Stimulated activated CD8-positive, alpha-beta memory T cell treated with anti-CD3 and anti-CD28 coated beads, Interleukin-15, amount 100 ng/mL, for 1 hour (primary cell): Measurements from ENCODE around the gene PRDM2.

Source experiments
- DNase-seq: peaks from one replicate; pipeline ENCODE4 v3.0.0-alpha.2; 2020; ENCODE audit warnings: low read depth

PRDM2 gene

DNA sequence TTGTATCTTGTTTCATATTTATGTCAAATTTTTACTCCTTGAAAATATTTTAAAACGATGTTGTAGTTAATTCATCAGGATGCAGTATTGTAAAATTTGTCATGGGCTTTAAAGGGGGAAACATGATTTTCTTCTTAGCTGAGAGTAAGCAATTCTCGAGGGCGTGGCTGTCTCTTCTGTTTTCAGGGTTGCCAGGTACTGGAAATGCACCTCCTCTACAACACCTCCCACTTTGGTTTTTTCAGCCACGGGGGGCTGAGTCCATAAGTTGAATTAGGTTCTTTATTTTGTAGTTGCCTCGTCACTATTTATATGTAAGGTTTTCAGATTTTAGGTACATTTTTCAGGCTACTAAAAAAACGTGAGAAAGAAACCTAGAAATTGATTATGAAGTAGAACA is 64.0 kb downstream of the PRDM2 start:
- no peak for DNase-seq

- no peak for DNase-seq
Measured at GRCh38 chr1:13764588-13765332, 64.8 kb downstream of the PRDM2 start.

- no peak for DNase-seq
Measured at GRCh38 chr1:13766592-13767564, 66.9 kb downstream of the PRDM2 start.

DNA sequence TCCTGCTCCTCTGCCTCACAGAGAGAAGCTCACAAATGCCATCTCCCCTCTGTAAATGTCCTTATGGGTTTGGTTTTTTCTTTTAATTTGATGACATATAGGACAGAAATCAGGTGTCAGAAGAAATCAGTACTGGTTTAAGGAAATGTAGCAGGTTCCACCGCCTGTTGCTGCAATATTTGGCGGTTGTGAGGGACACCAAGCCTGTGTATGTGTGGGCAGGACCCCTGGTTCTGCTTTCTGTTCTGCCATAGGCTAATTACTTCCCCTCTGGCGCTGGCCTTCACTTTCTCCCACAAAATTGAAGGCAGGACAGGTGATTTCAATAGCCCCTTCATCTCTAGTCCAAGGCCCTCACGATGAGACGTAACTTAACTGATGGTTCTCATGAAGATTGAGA is 69.2 kb downstream of the PRDM2 start:
- no peak for DNase-seq

GRCh38 chr1:13769830-13770229 is 69.8 kb downstream of the PRDM2 start:
- DNase-seq: no peak

- DNase-seq: no peak
Measured at GRCh38 chr1:13770743-13771142, 70.8 kb downstream of the PRDM2 start.

DNA sequence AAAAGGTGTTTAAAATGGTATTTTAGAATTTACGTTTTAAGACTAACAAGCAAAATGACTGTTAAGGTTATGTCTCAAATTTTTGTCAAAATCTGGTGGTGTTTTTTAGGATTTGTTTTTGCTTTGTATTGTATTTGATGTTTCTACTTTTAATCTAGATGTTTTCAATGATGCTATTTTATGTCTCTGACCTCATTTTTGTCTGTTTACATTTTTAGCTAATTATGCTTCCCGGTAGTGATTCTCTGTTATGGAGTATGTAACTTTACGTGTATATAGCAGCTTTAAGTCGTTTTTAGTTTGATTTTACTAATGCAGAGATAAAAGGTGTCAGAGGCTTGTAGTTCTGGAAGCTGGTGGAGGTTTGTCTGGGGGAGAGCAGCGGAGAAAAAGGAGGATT is 71.8 kb downstream of the PRDM2 start:
- no peak for DNase-seq

DNA sequence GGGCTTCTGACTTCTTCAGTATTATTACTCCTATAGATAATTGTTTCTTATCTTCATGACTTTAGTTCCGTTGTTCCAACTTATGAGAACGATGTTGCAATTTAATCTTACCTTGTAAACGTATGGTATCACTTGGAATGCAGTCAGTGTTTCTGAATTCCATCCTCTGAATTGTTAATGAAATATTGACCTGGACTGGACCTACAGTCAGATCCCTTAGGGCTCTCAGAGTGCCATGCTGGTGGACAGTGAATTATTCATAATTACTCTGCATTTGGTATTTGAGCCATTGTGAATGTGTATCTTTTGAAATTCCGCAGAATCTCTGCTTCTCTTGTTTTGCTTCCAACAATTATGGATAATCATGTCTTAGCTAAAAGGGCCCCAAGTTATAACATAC is 72.3 kb downstream of the PRDM2 start:
- DNase-seq: no peak

DNA sequence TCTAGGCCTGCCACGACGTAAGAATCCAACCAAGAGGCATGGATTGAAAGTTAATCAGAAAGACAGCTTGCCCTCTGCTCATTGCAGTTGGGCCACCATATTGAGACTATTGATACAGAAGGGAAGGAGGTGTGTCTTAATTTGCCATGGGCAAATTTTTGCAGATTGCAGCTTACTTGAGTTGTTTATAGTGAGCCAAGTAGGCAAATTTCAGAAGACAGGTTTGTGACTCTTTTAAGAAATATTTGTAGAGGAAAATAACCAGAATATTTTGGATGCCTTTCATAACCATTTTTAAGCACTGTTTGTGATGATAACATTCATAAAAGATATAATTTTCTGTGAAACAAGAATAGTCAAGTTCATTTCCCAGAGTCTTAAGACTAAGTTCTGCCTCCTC is 74.1 kb downstream of the PRDM2 start:
- DNase-seq: no peak

DNA sequence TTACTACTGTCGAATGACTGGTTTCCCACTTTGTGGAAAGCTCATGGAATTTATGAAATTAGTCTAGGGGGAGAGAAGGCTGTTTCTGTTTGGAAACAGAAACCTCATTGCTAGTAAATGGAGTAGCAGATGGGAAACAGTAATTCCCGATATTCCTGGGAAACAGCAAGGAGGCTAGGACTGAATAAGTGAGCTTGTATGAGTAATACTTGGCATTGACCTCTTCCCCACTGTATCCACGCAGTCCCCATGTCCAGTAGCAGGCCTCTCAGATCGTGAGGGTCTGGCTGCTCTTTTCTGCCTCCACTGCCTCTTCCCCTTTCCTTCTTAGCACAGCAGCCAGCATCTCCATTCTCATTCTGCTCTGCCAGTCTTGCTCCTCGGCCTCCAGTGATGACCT is 75.5 kb downstream of the PRDM2 start:
- no peak for DNase-seq

- DNase-seq: no peak
Measured at GRCh38 chr1:13775916-13776315, 75.9 kb downstream of the PRDM2 start.

DNA sequence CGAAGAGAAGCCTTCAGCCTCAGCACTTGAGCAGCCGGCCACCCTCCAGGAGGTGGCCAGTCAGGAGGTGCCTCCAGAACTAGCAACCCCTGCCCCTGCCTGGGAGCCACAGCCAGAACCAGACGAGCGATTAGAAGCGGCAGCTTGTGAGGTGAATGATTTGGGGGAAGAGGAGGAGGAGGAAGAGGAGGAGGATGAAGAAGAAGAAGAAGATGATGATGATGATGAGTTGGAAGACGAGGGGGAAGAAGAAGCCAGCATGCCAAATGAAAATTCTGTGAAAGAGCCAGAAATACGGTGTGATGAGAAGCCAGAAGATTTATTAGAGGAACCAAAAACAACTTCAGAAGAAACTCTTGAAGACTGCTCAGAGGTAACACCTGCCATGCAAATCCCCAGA is 78.4 kb downstream of the PRDM2 start:
- no peak for DNase-seq

DNA sequence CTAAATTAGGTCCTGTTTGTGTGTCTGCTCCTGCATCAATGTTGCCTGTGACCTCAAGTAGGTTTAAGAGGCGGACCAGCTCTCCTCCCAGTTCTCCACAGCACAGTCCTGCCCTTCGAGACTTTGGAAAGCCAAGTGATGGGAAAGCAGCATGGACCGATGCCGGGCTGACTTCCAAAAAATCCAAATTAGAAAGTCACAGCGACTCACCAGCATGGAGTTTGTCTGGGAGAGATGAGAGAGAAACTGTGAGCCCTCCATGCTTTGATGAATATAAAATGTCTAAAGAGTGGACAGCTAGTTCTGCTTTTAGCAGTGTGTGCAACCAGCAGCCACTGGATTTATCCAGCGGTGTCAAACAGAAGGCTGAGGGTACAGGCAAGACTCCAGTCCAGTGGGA is 79.9 kb downstream of the PRDM2 start:
- DNase-seq: no peak

DNA sequence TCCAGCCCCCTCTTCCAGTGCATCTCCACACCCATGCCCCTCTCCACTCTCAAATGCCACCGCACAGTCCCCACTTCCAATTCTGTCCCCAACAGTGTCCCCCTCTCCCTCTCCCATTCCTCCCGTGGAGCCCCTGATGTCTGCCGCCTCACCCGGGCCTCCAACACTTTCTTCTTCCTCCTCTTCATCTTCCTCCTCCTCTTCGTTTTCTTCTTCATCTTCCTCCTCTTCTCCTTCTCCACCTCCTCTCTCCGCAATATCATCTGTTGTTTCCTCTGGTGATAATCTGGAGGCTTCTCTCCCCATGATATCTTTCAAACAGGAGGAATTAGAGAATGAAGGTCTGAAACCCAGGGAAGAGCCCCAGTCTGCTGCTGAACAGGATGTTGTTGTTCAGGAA is 80.8 kb downstream of the PRDM2 start:
- no peak for DNase-seq

- no peak for DNase-seq
Measured at GRCh38 chr1:13781228-13781627, 81.2 kb downstream of the PRDM2 start.

DNA sequence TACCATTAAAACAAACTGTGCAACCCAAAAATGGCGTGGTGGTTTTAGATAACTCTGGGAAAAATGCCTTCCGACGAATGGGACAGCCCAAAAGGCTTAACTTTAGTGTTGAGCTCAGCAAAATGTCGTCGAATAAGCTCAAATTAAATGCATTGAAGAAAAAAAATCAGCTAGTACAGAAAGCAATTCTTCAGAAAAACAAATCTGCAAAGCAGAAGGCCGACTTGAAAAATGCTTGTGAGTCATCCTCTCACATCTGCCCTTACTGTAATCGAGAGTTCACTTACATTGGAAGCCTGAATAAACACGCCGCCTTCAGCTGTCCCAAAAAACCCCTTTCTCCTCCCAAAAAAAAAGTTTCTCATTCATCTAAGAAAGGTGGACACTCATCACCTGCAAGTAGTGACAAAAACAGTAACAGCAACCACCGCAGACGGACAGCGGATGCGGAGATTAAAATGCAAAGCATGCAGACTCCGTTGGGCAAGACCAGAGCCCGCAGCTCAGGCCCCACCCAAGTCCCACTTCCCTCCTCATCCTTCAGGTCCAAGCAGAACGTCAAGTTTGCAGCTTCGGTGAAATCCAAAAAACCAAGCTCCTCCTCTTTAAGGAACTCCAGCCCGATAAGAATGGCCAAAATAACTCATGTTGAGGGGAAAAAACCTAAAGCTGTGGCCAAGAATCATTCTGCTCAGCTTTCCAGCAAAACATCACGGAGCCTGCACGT is 82.1 kb downstream of the PRDM2 start:
- no peak for DNase-seq

DNA sequence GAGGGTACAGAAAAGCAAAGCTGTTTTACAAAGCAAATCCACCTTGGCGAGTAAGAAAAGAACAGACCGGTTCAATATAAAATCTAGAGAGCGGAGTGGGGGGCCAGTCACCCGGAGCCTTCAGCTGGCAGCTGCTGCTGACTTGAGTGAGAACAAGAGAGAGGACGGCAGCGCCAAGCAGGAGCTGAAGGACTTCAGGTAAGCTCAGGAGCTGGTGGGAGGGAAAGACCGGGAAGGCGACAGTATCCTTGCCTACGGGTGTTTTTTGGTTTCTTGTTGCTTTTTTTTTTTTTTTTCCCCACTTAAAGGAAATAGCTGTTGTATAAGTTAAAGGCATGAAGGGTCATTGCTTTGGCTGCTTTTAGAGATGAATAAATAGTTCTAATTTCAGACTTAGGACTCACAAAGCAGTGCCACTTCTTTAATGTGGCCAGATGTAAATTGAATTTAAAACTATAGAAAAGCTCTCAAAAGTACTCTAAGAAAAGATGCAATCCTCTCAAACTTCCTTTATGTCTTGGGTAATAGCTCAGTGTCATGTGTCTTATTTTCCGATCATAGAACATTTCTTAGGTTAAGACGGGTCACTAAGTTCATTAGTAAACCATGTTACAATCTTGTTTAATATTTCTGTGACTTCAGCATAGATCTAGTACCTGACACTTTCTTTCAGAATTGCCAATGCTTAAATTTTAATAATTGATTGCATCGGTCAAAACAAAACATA is 82.8 kb downstream of the PRDM2 start:
- no peak for DNase-seq

GRCh38 chr1:13783551-13783950 is 83.6 kb downstream of the PRDM2 start:
- no peak for DNase-seq

- DNase-seq: no peak
Measured at GRCh38 chr1:13784971-13785370, 85.0 kb downstream of the PRDM2 start.

GRCh38 chr1:13786541-13786940 is 86.6 kb downstream of the PRDM2 start:
- DNase-seq: no peak

DNA sequence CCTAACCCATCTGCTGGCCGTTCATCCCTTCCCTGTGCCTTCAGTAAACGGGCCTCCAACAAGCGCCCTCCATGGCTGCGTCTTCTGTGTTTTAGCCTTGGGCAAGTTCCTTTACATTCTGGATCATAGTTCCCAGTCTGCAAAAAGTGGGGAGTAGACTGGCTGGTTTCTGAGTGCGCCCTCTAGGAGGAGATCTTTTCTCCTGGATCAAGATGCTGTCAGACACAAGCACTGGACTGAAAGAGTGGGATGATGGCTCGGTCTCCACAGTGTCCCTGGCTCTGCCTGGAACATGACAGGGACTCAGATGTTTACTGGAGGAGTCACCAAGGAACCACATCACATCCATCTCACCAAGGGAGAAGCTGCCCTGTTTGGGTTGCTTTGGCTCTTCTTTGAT is 88.8 kb downstream of the PRDM2 start:
- no peak for DNase-seq
